ENCODE data around the gene USP9X.

DNA sequence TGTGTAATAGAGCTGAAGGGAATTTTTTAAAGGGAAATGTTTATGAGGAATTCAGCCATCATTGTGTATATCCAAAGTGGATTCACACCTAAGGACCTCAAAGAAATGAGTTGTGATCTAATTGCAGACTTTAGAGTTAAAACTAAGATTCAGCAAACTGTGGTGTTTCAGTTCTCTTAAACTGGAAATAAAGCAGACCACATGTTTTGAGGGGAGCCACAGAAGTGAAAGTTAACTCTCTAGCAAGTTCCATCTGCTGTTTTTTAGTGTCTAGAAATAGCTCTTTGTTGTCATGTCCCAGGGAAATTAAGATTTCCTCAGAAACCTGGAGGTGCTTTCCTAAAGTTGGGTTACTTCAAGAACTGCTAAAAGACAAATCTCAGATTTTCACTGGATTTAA lies 151.4 kb downstream of the USP9X start:
- TF ChIP-seq JUND (IDR thresholded peaks at IDR 0.05): no peak
- TF ChIP-seq, protein P1, sequence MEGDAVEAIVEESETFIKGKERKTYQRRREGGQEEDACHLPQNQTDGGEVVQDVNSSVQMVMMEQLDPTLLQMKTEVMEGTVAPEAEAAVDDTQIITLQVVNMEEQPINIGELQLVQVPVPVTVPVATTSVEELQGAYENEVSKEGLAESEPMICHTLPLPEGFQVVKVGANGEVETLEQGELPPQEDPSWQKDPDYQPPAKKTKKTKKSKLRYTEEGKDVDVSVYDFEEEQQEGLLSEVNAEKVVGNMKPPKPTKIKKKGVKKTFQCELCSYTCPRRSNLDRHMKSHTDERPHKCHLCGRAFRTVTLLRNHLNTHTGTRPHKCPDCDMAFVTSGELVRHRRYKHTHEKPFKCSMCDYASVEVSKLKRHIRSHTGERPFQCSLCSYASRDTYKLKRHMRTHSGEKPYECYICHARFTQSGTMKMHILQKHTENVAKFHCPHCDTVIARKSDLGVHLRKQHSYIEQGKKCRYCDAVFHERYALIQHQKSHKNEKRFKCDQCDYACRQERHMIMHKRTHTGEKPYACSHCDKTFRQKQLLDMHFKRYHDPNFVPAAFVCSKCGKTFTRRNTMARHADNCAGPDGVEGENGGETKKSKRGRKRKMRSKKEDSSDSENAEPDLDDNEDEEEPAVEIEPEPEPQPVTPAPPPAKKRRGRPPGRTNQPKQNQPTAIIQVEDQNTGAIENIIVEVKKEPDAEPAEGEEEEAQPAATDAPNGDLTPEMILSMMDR (IDR thresholded peaks at IDR 0.05): no peak
- TF ChIP-seq RFX5 (IDR thresholded peaks at IDR 0.05; ENCODE audit: low read length): no peak
- TF ChIP-seq RXRA (IDR thresholded peaks at IDR 0.05; ENCODE audit: borderline replicate concordance, low read depth): no peak
- TF ChIP-seq, protein P2, sequence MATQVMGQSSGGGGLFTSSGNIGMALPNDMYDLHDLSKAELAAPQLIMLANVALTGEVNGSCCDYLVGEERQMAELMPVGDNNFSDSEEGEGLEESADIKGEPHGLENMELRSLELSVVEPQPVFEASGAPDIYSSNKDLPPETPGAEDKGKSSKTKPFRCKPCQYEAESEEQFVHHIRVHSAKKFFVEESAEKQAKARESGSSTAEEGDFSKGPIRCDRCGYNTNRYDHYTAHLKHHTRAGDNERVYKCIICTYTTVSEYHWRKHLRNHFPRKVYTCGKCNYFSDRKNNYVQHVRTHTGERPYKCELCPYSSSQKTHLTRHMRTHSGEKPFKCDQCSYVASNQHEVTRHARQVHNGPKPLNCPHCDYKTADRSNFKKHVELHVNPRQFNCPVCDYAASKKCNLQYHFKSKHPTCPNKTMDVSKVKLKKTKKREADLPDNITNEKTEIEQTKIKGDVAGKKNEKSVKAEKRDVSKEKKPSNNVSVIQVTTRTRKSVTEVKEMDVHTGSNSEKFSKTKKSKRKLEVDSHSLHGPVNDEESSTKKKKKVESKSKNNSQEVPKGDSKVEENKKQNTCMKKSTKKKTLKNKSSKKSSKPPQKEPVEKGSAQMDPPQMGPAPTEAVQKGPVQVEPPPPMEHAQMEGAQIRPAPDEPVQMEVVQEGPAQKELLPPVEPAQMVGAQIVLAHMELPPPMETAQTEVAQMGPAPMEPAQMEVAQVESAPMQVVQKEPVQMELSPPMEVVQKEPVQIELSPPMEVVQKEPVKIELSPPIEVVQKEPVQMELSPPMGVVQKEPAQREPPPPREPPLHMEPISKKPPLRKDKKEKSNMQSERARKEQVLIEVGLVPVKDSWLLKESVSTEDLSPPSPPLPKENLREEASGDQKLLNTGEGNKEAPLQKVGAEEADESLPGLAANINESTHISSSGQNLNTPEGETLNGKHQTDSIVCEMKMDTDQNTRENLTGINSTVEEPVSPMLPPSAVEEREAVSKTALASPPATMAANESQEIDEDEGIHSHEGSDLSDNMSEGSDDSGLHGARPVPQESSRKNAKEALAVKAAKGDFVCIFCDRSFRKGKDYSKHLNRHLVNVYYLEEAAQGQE (IDR thresholded peaks at IDR 0.05; ENCODE audit: low read depth, low read length): no peak
- no peak for TF ChIP-seq FOSL2 (IDR thresholded peaks at IDR 0.05; ENCODE audit: borderline replicate concordance, low read depth)
- TF ChIP-seq, protein P3, sequence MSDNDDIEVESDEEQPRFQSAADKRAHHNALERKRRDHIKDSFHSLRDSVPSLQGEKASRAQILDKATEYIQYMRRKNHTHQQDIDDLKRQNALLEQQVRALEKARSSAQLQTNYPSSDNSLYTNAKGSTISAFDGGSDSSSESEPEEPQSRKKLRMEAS (IDR thresholded peaks at IDR 0.05; ENCODE audit: low read depth): no peak
- no peak for TF ChIP-seq SMC3 (IDR thresholded peaks at IDR 0.05; ENCODE audit: low read depth, low read length)
- no peak for TF ChIP-seq GABPA (IDR thresholded peaks at IDR 0.05; ENCODE audit: low read depth)
- no peak for TF ChIP-seq MEF2A (IDR thresholded peaks at IDR 0.05; ENCODE audit: borderline replicate concordance, low read depth)
- no peak for TF ChIP-seq POLR2AphosphoS5 (IDR thresholded peaks at IDR 0.05; ENCODE audit: low read depth, low read length)
- no peak for TF ChIP-seq YY1 (IDR thresholded peaks at IDR 0.05; ENCODE audit: low read depth)
- TF ChIP-seq, protein P4, sequence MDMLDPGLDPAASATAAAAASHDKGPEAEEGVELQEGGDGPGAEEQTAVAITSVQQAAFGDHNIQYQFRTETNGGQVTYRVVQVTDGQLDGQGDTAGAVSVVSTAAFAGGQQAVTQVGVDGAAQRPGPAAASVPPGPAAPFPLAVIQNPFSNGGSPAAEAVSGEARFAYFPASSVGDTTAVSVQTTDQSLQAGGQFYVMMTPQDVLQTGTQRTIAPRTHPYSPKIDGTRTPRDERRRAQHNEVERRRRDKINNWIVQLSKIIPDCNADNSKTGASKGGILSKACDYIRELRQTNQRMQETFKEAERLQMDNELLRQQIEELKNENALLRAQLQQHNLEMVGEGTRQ (IDR thresholded peaks at IDR 0.05; ENCODE audit: borderline replicate concordance, low read depth, low read length): no peak
- no peak for TF ChIP-seq EP300 (IDR thresholded peaks at IDR 0.05; ENCODE audit: borderline replicate concordance in 1 of 2, low read depth in 1 of 2, low read length in 1 of 2)

All from SK-N-SH (cell line).